SK-N-SH (cell line): ENCODE measurements around the gene HTR2C. TPM values are rescaled to one million over a fixed set of nuclear protein-coding genes. Genes with fewer than 3 reads are reported as not detected.

Source experiments
- CTCF ChIA-PET: fragments of 300-600, 350-600 bp; formaldehyde crosslinking; extraction: SDS; loops from one replicate; lab custom pipeline; 2021; lab: Yijun Ruan, JAX
- POLR2A ChIA-PET: fragments of 350-600 bp; sonication (Branson Sonifier 250); formaldehyde crosslinking; extraction: SDS; loops from one replicate; lab custom pipeline; 2020; ENCODE audit warnings: antibody characterized with exemption, inconsistent platforms; lab: Yijun Ruan, JAX
- DNase-seq: peaks from one replicate; pipeline ENCODE4 v3.0.0; 2012
- H2AFZ ChIP-seq: fragments of 200-600 bp; sonication (generic); 2 replicates; pipeline ENCODE4 v1.8.1; 2016; ENCODE audit warnings: antibody characterized with exemption, mild to moderate bottlenecking, low read depth
- H3F3A ChIP-seq: fragments of 200-600 bp; sonication (generic); replicated peaks from 2 replicates; pipeline ENCODE3; 2016; ENCODE audit warnings: antibody characterized with exemption, mild to moderate bottlenecking; ENCODE audit not compliant: insufficient read depth
- H3K27ac ChIP-seq, 2 experiments: fragments of 200-500 bp in 1 of 2; fragments of 200-600 bp in 1 of 2; sonication (Bioruptor generic) in 1 of 2; sonication (generic), shearing (Covaris generic) in 1 of 2; 2 replicates each; pipeline versions ENCODE4 v1.5.1 to v1.6.1; 2014 to 2016; ENCODE audit warnings: low read depth in 2 of 2, inconsistent platforms in 1 of 2, low read length in 1 of 2, mild to moderate bottlenecking in 1 of 2, mixed read lengths in 1 of 2
- H3K27me3 ChIP-seq: fragments of 200-600 bp; sonication (generic), shearing (Covaris generic); 2 replicates; pipeline ENCODE4 v1.6.1; 2016; ENCODE audit warnings: mixed run types; ENCODE audit not compliant: insufficient read depth
- H3K36me3 ChIP-seq, 2 experiments: fragments of 200-500 bp in 1 of 2; fragments of 200-600 bp in 1 of 2; sonication (Bioruptor generic) in 1 of 2; sonication (generic) in 1 of 2; replicated peaks in 1 of 2; 2 replicates each; pipeline versions ENCODE3 to v1.5.1; 2014 to 2016; ENCODE audit warnings: low read length in 1 of 2, mild to moderate bottlenecking in 1 of 2; ENCODE audit not compliant: insufficient read depth in 2 of 2, control insufficient read depth in 1 of 2
- H3K4me1 ChIP-seq, 2 experiments: fragments of 200-500 bp in 1 of 2; fragments of 200-600 bp in 1 of 2; sonication (Bioruptor generic) in 1 of 2; sonication (generic), shearing (Covaris generic) in 1 of 2; 2 replicates each; pipeline versions ENCODE4 v1.5.1 to v1.6.1; 2014 to 2016; ENCODE audit warnings: low read depth in 1 of 2, low read length in 1 of 2, mixed run types in 1 of 2; ENCODE audit not compliant: insufficient read depth in 2 of 2, control insufficient read depth in 1 of 2
- H3K4me2 ChIP-seq: fragments of 200-600 bp; sonication (generic), shearing (Covaris generic); 2 replicates; pipeline ENCODE4 v1.6.1; 2017; ENCODE audit warnings: mixed run types
- H3K4me3 ChIP-seq, 2 experiments: fragments of 200-500 bp in 1 of 2; fragments of 200-600 bp in 1 of 2; sonication (Bioruptor generic) in 1 of 2; sonication (generic), shearing (Covaris generic) in 1 of 2; 2 replicates each; pipeline versions ENCODE4 v1.5.1 to v1.8.1; 2014 to 2016; ENCODE audit warnings: low read depth in 2 of 2, inconsistent platforms in 1 of 2, low read length in 1 of 2, mild to moderate bottlenecking in 1 of 2, mixed read lengths in 1 of 2, moderate library complexity in 1 of 2
- H3K79me2 ChIP-seq: fragments of 200-600 bp; sonication (generic); 2 replicates; pipeline ENCODE4 v1.8.1; 2017; ENCODE audit warnings: mild to moderate bottlenecking; ENCODE audit not compliant: insufficient read depth
- H3K9ac ChIP-seq: fragments of 200-600 bp; sonication (generic); 2 replicates; pipeline ENCODE4 v1.6.1; 2017; ENCODE audit warnings: mixed run types
- H3K9me2 ChIP-seq: fragments of 200-600 bp; sonication (generic); 2 replicates; pipeline ENCODE4 v1.6.1; 2017; ENCODE audit warnings: mixed run types
- H3K9me3 ChIP-seq: fragments of 200-600 bp; sonication (generic); 2 replicates; pipeline ENCODE4 v1.6.1; 2017; ENCODE audit warnings: mixed run types, mild to moderate bottlenecking, moderate library complexity
- H4K20me1 ChIP-seq: fragments of 200-600 bp; sonication (generic); 2 replicates; pipeline ENCODE4 v1.6.1; 2017; ENCODE audit warnings: mild to moderate bottlenecking, mixed run types; ENCODE audit not compliant: insufficient read depth
- EZH2phosphoT487 ChIP-seq: fragments of 200-600 bp; sonication (generic); IDR thresholded peaks from 2 replicates; pipeline ENCODE4 v1.6.1; 2017; ENCODE audit warnings: low read depth, mixed run types, mild to moderate bottlenecking, antibody characterized with exemption, moderate library complexity, borderline replicate concordance
- FOXJ3 ChIP-seq: sonication (generic); formaldehyde crosslinking; IDR thresholded peaks from 2 replicates; pipeline ENCODE4 v1.5.1; 2020; ENCODE audit warnings: mild to moderate bottlenecking, missing genetic modification reagents
- MXI1 ChIP-seq: IDR thresholded peaks from 2 replicates; pipeline ENCODE4 v1.6.1; 2012; ENCODE audit warnings: mild to moderate bottlenecking, low read depth, low read length, improper control_type of control experiment
- NFIC ChIP-seq: IDR thresholded peaks from 2 replicates; pipeline ENCODE4 v1.4.0; 2012; ENCODE audit warnings: borderline replicate concordance
- NRF1 ChIP-seq: IDR thresholded peaks from 2 replicates; pipeline ENCODE4 v1.6.1; 2012; ENCODE audit warnings: low read depth, mild to moderate bottlenecking, low read length
- PBX3 ChIP-seq: IDR thresholded peaks from 2 replicates; pipeline ENCODE4; 2012
- RFX5 ChIP-seq: IDR thresholded peaks from 2 replicates; pipeline ENCODE4 v1.6.1; 2012; ENCODE audit warnings: mild to moderate bottlenecking, improper control_type of control experiment, low read length
- USF2 ChIP-seq: fragments of 150-350 bp; IDR thresholded peaks from 2 replicates; pipeline ENCODE4 v1.6.1; 2017; ENCODE audit warnings: antibody characterized with exemption, low read length, low read depth, borderline replicate concordance
- ZBTB33 ChIP-seq: IDR thresholded peaks from 2 replicates; pipeline ENCODE4 v1.4.0; 2012; ENCODE audit warnings: low read depth, borderline replicate concordance
- WGBS: methylation state at CpG from one replicate; pipeline ENCODE4 v1.1.6; 2017; ENCODE audit warnings: low lambda C conversion rate; 5-methylcytosine and 5-hydroxymethylcytosine counted together
- polyA plus RNA-seq, 3 experiments: library from polyadenylated mRNA; depleted of rRNA; stranded (reverse); fragments of >200 nt; gene quantifications; 2 replicates each; pipeline ENCODE4 v1.2.3, GENCODE V29; 2012

Gene HTR2C
- polyA plus RNA-seq, 1 of the 3 experiments (the other 2 are of a cell fraction), result 0.02 TPM

DNA sequence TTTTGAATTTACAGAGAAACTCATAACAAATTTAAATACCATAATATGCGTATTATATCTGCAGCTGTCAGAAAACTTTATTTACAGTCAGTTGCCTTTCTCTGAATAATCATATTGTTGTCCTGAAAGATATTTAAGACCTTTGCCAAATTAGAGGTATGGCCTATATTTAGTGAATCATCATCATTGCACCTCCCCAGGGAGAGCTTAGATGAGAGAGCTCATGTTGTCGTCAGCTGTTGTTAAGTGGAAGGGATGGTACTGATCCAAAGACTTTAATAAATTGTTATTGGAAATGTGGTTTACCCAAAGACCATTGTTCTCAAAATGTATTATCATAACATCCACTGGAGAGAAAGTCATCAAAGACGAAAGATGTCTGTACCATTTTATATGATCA is 128.6 kb downstream of the HTR2C start:
- Histone ChIP-seq H3K27ac (no peak overlapping the region), H4K20me1 (no peaks in the 10 kb centered on the region), H3K4me3 (no peak overlapping the region), H3K9ac (no peak overlapping the region), H3K36me3 (no peaks in the 10 kb centered on the region), H3F3A (no peaks in the 10 kb centered on the region), H3K27me3 (peaks cover 4% of the 10 kb centered on the region; the same call in 1 of the 2 replicates), H2AFZ (no peak overlapping the region), H3K4me2 (no peak overlapping the region), H3K4me1 (no peaks in the 10 kb centered on the region; a peak in 1 of 4 replicates), H3K79me2 (no peaks in the 10 kb centered on the region), H3K9me2 (no peaks in the 10 kb centered on the region), H3K9me3 (no peaks in the 10 kb centered on the region)
- no peak for DNase-seq
- no peak for TF ChIP-seq EZH2phosphoT487
- no peak for TF ChIP-seq USF2
- no peak for TF ChIP-seq PBX3
- no peak for TF ChIP-seq FOXJ3 (CRISPR knock-in tag)
- TF ChIP-seq NRF1, result no peak
- CTCF ChIA-PET, result no interaction called here
- POLR2A ChIA-PET, result no interaction called here
- 40% methylated on average over 3 of the region's 3 CpGs for WGBS

DNA sequence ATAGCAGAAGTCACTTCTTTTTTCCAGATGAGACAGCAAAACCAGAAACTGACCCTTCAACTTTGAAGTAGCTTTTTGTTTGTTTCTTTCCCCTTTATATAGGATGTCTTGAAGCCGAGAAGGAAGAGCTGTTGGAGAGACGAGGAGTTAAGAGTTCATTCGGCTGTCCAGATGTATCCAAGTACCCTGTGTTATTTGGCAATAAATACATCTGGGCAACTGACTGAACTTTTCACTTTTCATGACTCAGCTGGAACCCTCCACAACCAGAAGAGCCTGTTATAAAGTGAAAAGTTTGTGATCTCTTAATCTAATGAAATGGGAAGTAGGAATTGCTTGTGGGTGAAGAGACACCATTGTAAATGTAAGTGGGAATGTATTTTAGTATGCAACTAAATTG is 131.2 kb downstream of the HTR2C start:
- H3K9ac ChIP-seq, result no peak overlapping the region
- DNase-seq, result no peak
- CTCF ChIA-PET, result interaction anchor here (1.3 kb wide), 1 partner anchor 12 kb away, joined by 7 read pairs; no protein-coding TSS in a partner anchor

More for the DNA sequence above, 131.2 kb downstream of the HTR2C start:
- Histone ChIP-seq H3K27me3 (peaks cover 4% of the 10 kb centered on the region; the same call in 1 of the 2 replicates), H3K36me3 (no peaks in the 10 kb centered on the region), H4K20me1 (no peaks in the 10 kb centered on the region), H3K4me3 (no peak overlapping the region), H2AFZ (no peak overlapping the region), H3K79me2 (no peaks in the 10 kb centered on the region), H3F3A (no peaks in the 10 kb centered on the region), H3K9me3 (no peaks in the 10 kb centered on the region), H3K4me1 (no peaks in the 10 kb centered on the region; a peak in 1 of 4 replicates), H3K9me2 (no peaks in the 10 kb centered on the region), H3K27ac (no peak overlapping the region), H3K4me2 (no peak overlapping the region)
- 42% methylated on average over 3 of the region's 3 CpGs for WGBS
- TF ChIP-seq NFIC, result no peak
- TF ChIP-seq ZBTB33, result no peak
- no peak for TF ChIP-seq RFX5
- no peak for TF ChIP-seq MXI1
- POLR2A ChIA-PET, result no interaction called here
